Stimulated activated CD4-positive, alpha-beta T cell treated with anti-CD3 and anti-CD28 coated beads, Interleukin-4, amount 100 ng/mL, for 1 hour (primary cell): Measurements from ENCODE around the gene ZNF561.
"Not testable (repeated sequence)": the region's sequence is repeated elsewhere in the genome, so short reads cannot be mapped to it uniquely, and the experiment has no call there.

Experiments used
- DNase-seq: peaks from one replicate; pipeline ENCODE4 v3.0.0-alpha.2; 2020

ZNF561 gene

GRCh38 chr19:9621156-9622037 is at the start of gene ZNF561:
ZNF561 (minus strand) TSS chr19:9621232; CDS start chr19:9619456, 1,776 bp downstream.
- peak; percentile 84 for DNase-seq

- DNase-seq: no peak
These were observed 47.5 kb upstream of the ZNF561 start for GRCh38 chr19:9668544-9668943.

GRCh38 chr19:9667898-9668297 is 46.9 kb upstream of the ZNF561 start:
- no peak for DNase-seq

GRCh38 chr19:9658769-9659168 is 37.7 kb upstream of the ZNF561 start:
- no peak for DNase-seq

GRCh38 chr19:9653066-9653555 is 32.1 kb upstream of the ZNF561 start:
- DNase-seq: not testable (repeated sequence)

- DNase-seq: not testable (repeated sequence)
These were observed 30.4 kb upstream of the ZNF561 start for GRCh38 chr19:9651464-9651863.

- DNase-seq: no peak
These were observed 29.3 kb upstream of the ZNF561 start for GRCh38 chr19:9650345-9650744.

GRCh38 chr19:9645472-9645871 is 24.4 kb upstream of the ZNF561 start:
- no peak for DNase-seq

- no peak for DNase-seq
These were observed 23.4 kb upstream of the ZNF561 start for GRCh38 chr19:9644472-9644871.

- no peak for DNase-seq
These were observed 20.8 kb upstream of the ZNF561 start for GRCh38 chr19:9641810-9642209.

GRCh38 chr19:9640956-9641355 is 19.9 kb upstream of the ZNF561 start:
- DNase-seq: no peak

- DNase-seq: no peak
These were observed 15.0 kb upstream of the ZNF561 start for GRCh38 chr19:9636018-9636417.

GRCh38 chr19:9627856-9628255 is 6.8 kb upstream of the ZNF561 start:
- DNase-seq: no peak

GRCh38 chr19:9622531-9622930 is 1.5 kb upstream of the ZNF561 start:
- no peak for DNase-seq

- DNase-seq: no peak
These were observed 233 bp downstream of the ZNF561 start for GRCh38 chr19:9620842-9621155.

- no peak for DNase-seq
These were observed 5.2 kb downstream of the ZNF561 start for GRCh38 chr19:9615844-9616243.

- no peak for DNase-seq
These were observed 10.4 kb downstream of the ZNF561 start for GRCh38 chr19:9610484-9611113.

GRCh38 chr19:9608912-9609311 is 12.1 kb downstream of the ZNF561 start:
- no peak for DNase-seq

GRCh38 chr19:9597027-9597426 is 24.0 kb downstream of the ZNF561 start:
- no peak for DNase-seq

- DNase-seq: peak; percentile 75
These were observed 34.3 kb downstream of the ZNF561 start for GRCh38 chr19:9586764-9587163.

GRCh38 chr19:9584073-9584833 is 36.8 kb downstream of the ZNF561 start, which contains the start of gene ZNF121:
ZNF121 (minus strand) TSS chr19:9584504; CDS start chr19:9568097, 16,407 bp downstream.
- DNase-seq: peak; percentile 84

- DNase-seq: not testable (repeated sequence)
These were observed 38.8 kb downstream of the ZNF561 start for GRCh38 chr19:9582081-9582725.

GRCh38 chr19:9580728-9581127 is 40.3 kb downstream of the ZNF561 start:
- DNase-seq: no peak
